ENCODE results near the gene MCC.
"Not testable (repeated sequence)": the region's sequence is repeated elsewhere in the genome, so short reads cannot be mapped to it uniquely, and the experiment has no call there.

Gene MCC

DNA sequence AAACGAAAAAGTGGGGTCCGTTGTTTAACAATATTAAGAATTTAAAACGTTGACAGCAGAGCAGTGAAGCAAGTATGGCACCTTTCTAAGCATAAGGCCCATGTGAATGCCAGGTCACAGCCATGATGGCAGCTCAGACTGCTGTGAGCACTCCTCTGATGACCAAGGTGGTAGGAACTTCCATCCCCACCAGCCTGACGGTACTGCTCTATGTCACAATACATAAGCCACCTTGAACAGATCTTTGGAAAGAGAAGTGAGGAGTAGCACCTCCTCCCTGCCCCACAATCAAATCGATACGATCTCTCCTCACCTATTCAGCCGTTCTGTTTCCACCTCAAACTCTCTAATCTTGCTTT lies 405.7 kb downstream of the MCC start:
- CTCF ChIA-PET: no interaction called here
- no peak for DNase-seq (ENCODE audit: extremely low spot score)
- no peak for TF ChIP-seq ARNT (IDR thresholded peaks at IDR 0.05)
- TF ChIP-seq PKNOX1 (IDR thresholded peaks at IDR 0.05): no peak
- no peak for TF ChIP-seq TARDBP (IDR thresholded peaks at IDR 0.05)
- no peak for TF ChIP-seq LEF1 (IDR thresholded peaks at IDR 0.05; ENCODE audit: borderline replicate concordance)
- TF ChIP-seq SUZ12 (IDR thresholded peaks at IDR 0.05): no peak
- TF ChIP-seq FOXA1 (IDR thresholded peaks at IDR 0.05): no peak
- TF ChIP-seq ELF4 (IDR thresholded peaks at IDR 0.05): no peak
- no peak for TF ChIP-seq HDGF (IDR thresholded peaks at IDR 0.05; ENCODE audit: borderline replicate concordance)
- no peak for TF ChIP-seq SP1 (IDR thresholded peaks at IDR 0.05)
- POLR2A ChIA-PET: no interaction called here

DNA sequence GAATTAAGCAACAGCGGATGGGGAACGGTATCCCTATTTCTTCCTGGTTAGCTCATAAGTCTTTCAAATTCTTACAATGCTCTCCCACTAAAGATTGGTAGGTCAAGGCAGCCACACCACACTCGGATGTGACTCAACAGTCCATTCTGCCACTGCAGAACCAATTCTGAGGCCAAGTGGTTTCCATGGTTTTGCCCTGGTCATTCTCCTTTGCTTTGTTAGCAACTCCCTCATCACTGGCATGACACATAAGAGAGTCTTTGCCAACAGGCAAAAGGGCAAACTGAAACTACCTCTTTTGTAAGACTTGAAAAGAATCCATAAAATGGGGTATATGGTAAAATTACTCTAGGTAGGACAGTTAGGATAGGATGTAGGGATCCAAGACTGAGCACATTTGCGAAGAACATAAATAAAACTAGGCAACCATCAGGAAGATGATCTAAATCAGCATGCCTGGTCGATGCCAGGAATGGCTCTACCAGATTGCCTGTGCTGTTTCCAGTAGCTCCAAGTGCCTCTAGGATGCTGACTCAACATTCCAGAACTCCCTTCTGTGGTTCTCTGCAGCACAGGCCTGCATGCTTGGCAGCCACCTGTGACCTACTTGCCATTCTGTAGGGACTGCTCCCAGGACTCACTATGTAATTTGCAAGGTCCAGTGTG lies 406.2 kb downstream of the MCC start:
- CTCF ChIA-PET: interaction anchor here (0.6 kb wide), 1 partner anchor 12 kb away, joined by 3 read pairs; no protein-coding TSS in a partner anchor
- DNase-seq (ENCODE audit: extremely low spot score): no peak
- TF ChIP-seq LEF1 (IDR thresholded peaks at IDR 0.05; ENCODE audit: borderline replicate concordance): no peak
- TF ChIP-seq FOXA1 (IDR thresholded peaks at IDR 0.05): no peak
- TF ChIP-seq SP1 (IDR thresholded peaks at IDR 0.05): no peak
- no peak for TF ChIP-seq ZNF384 (IDR thresholded peaks at IDR 0.05)
- no peak for TF ChIP-seq L3MBTL2 (conservative IDR thresholded peaks at IDR 0.05)
- no peak for TF ChIP-seq ELF4 (IDR thresholded peaks at IDR 0.05)
- TF ChIP-seq FOXM1 (IDR thresholded peaks at IDR 0.05; ENCODE audit: borderline replicate concordance): no peak
- TF ChIP-seq ARNT (IDR thresholded peaks at IDR 0.05): no peak
- no peak for TF ChIP-seq NFRKB (IDR thresholded peaks at IDR 0.05)
- no peak for TF ChIP-seq HDGF (IDR thresholded peaks at IDR 0.05; ENCODE audit: borderline replicate concordance)
- TF ChIP-seq BHLHE40 (IDR thresholded peaks at IDR 0.05; ENCODE audit: borderline replicate concordance): no peak
- TF ChIP-seq FOXK2 (IDR thresholded peaks at IDR 0.05): no peak
- TF ChIP-seq SUZ12 (IDR thresholded peaks at IDR 0.05): no peak
- TF ChIP-seq PKNOX1 (IDR thresholded peaks at IDR 0.05): no peak
- no peak for TF ChIP-seq CTBP1 (IDR thresholded peaks at IDR 0.05; ENCODE audit: borderline replicate concordance)
- no peak for TF ChIP-seq TARDBP (IDR thresholded peaks at IDR 0.05)
- POLR2A ChIA-PET: no interaction called here

DNA sequence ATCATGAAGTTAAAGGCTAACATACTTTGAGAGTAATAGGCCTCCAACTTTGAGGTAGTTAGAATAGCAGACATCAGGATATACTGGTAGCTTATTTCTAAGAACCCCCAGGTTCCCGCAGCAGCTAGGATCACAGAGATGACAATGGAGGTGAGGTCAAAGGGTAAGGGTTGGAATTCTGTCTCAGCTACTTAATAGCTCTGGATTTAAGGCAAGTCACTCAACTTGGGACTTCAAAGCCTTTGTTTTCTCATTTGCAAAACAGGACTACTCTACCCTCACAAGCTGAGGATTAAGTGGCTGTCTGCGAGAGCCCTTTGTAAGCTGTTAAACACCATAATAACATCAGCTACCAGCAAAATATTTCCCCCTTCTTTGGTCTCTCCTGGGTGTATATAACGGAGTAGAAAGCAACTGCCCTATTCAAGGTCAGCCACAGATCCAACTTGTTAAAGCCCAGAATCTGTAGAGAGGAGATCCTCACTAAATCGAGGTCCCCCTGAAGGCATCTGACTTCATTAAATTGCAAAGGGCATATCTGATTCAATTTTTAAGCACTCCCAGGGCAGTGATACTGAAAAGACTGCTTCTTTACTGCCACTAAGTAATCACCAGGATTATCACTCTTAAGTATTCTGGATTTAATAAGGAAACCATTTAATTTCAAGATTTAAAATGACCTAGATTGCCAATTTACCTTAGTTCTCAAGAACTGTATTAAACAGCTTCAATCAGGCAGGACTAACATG lies 407.0 kb downstream of the MCC start:
- no peak for DNase-seq (ENCODE audit: extremely low spot score)
- ChIA-PET POLR2A (no interaction called here), CTCF (interaction anchor here (0.6 kb wide), 1 partner anchor 13 kb away, joined by 3 read pairs; no protein-coding TSS in a partner anchor)
- TF ChIP-seq L3MBTL2 (conservative IDR thresholded peaks at IDR 0.05) (no peak), HDGF (IDR thresholded peaks at IDR 0.05; ENCODE audit: borderline replicate concordance) (no peak), SP1 (IDR thresholded peaks at IDR 0.05) (no peak), FOXA1 (IDR thresholded peaks at IDR 0.05) (no peak), ELF4 (IDR thresholded peaks at IDR 0.05) (no peak), BHLHE40 (IDR thresholded peaks at IDR 0.05; ENCODE audit: borderline replicate concordance) (no peak), ARNT (IDR thresholded peaks at IDR 0.05) (no peak), PKNOX1 (IDR thresholded peaks at IDR 0.05) (no peak), NFRKB (IDR thresholded peaks at IDR 0.05) (no peak), LEF1 (IDR thresholded peaks at IDR 0.05; ENCODE audit: borderline replicate concordance) (no peak), TARDBP (IDR thresholded peaks at IDR 0.05) (no peak)

DNA sequence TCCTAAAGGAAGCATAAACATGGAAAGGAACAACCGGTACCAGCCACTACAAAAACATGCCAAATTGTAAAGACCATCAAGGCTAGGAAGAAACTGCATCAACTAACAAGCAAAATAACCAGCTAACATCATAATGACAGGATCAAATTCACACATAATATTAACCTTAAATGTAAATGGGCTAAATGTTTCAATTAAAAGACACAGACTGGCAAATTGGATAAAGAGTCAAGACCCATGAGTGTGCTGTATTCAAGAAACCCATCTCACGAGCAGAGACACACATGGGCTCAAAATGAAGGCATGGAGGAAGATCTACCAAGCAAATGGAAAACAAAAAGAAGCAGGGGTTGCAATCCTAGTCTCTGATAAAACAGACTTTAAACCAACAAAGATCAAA lies 411.6 kb downstream of the MCC start:
- CTCF ChIA-PET; DNase-seq (ENCODE audit: extremely low spot score); POLR2A ChIA-PET: not testable (repeated sequence)

DNA sequence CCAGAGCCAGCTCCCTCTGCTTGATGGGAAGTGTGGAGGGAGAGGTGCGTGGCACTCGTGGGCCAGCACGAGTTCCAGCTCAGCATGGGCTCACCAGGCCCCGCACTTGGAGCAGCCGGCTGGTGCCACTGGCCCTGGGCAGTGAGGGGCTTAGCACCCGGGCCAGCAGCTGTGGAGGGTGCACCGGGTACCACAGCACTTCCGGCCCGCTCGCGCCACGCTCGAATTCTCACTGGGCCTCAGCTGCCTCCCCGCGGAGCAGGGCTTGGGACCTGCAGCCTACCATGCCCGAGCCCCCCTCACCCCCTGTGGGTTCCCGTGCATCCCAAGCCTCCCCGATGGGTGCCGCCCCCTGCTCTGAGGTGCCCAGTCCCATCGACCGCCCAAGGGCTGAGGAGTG lies 413.2 kb downstream of the MCC start:
- no peak for DNase-seq (ENCODE audit: extremely low spot score)
- TF ChIP-seq LEF1 (IDR thresholded peaks at IDR 0.05; ENCODE audit: borderline replicate concordance) (no peak), ARNT (IDR thresholded peaks at IDR 0.05) (no peak), FOXK2 (IDR thresholded peaks at IDR 0.05) (no peak), L3MBTL2 (conservative IDR thresholded peaks at IDR 0.05) (no peak), PKNOX1 (IDR thresholded peaks at IDR 0.05) (no peak), CTBP1 (IDR thresholded peaks at IDR 0.05; ENCODE audit: borderline replicate concordance) (no peak), HDGF (IDR thresholded peaks at IDR 0.05; ENCODE audit: borderline replicate concordance) (no peak), ELF4 (IDR thresholded peaks at IDR 0.05) (no peak), TARDBP (IDR thresholded peaks at IDR 0.05) (no peak), SUZ12 (IDR thresholded peaks at IDR 0.05) (no peak), FOXM1 (IDR thresholded peaks at IDR 0.05; ENCODE audit: borderline replicate concordance) (no peak), BHLHE40 (IDR thresholded peaks at IDR 0.05; ENCODE audit: borderline replicate concordance) (no peak), NFRKB (IDR thresholded peaks at IDR 0.05) (no peak), SP1 (IDR thresholded peaks at IDR 0.05) (no peak), FOXA1 (IDR thresholded peaks at IDR 0.05) (no peak), ZNF384 (IDR thresholded peaks at IDR 0.05) (no peak)
- ChIA-PET CTCF (interaction anchor here (1.1 kb wide), 1 partner anchor 14 kb away, joined by 3 read pairs; no protein-coding TSS in a partner anchor), POLR2A (no interaction called here)

GRCh38 chr5:113073629-113074034 lies 414.6 kb downstream of the MCC start:
- CTCF ChIA-PET: interaction anchor here (0.7 to 1.1 kb wide), 4 partner anchors 77 to 221 kb away, joined by 3 to 4 read pairs (median 4); no protein-coding TSS in a partner anchor

More at GRCh38 chr5:113073629-113074034, 414.6 kb downstream of the MCC start:
- DNase-seq (ENCODE audit: extremely low spot score); POLR2A ChIA-PET: not testable (repeated sequence)
